A673 (cell line): ENCODE results near the gene ME3. TPM values are rescaled to one million over a fixed set of nuclear protein-coding genes. Genes with fewer than 3 reads are reported as not detected.

Experiments
- BruUV-seq: library from RNA; stranded (reverse); fragments of 400-500 nt; replicated peaks from 2 replicates; lab custom pipeline; 2021; lab: Mats Ljungman, UMichigan
- CTCF ChIA-PET: fragments of 300-600 bp; sonication (Branson Sonifier 250); formaldehyde crosslinking; loops from one replicate; lab custom pipeline; 2022; ENCODE audit warnings: antibody characterized with exemption; lab: Charles Lee
- POLR2A ChIA-PET: fragments of 300-600 bp; sonication (Branson Sonifier 250); formaldehyde crosslinking; loops from one replicate; lab custom pipeline; 2022; ENCODE audit warnings: antibody characterized with exemption; ENCODE audit not compliant: low non-redundant PET; lab: Charles Lee
- DNase-seq: peaks from one replicate; pipeline ENCODE4 v3.0.0-alpha.2; 2015; ENCODE audit warnings: low spot score
- H3K27ac ChIP-seq: fragments of 200-600 bp; sonication (generic); 2 replicates; pipeline ENCODE4 v1.5.1; 2016; ENCODE audit warnings: mixed run types, low read depth, mild to moderate bottlenecking, mixed read lengths, antibody characterized with exemption, low read length; ENCODE audit not compliant: poor library complexity, severe bottlenecking
- H3K27me3 ChIP-seq: fragments of 200-600 bp; sonication (generic); replicated peaks from 2 replicates; pipeline ENCODE4 v1.6.1; 2017; ENCODE audit warnings: mixed run types, low read depth, mild to moderate bottlenecking, mixed read lengths, antibody characterized with exemption, low read length; ENCODE audit not compliant: insufficient read depth, poor library complexity
- H3K36me3 ChIP-seq: fragments of 200-600 bp; sonication (generic); 2 replicates; pipeline ENCODE4 v1.6.1; 2016; ENCODE audit warnings: mixed run types, mild to moderate bottlenecking, mixed read lengths, antibody characterized with exemption, low read length; ENCODE audit not compliant: insufficient read depth, poor library complexity, severe bottlenecking
- H3K4me1 ChIP-seq: fragments of 200-600 bp; sonication (generic); 2 replicates; pipeline ENCODE4 v1.6.1; 2017; ENCODE audit warnings: mixed run types, mild to moderate bottlenecking, mixed read lengths, antibody characterized with exemption, low read length; ENCODE audit not compliant: insufficient read depth, poor library complexity, severe bottlenecking
- H3K4me3 ChIP-seq: fragments of 200-600 bp; sonication (generic); 2 replicates; pipeline ENCODE4 v1.5.1; 2016; ENCODE audit warnings: low read depth, mixed run types, mild to moderate bottlenecking, mixed read lengths, low read length; ENCODE audit not compliant: poor library complexity, severe bottlenecking
- H3K9me3 ChIP-seq: fragments of 200-600 bp; sonication (generic); 2 replicates; pipeline ENCODE4 v1.6.1; 2016; ENCODE audit warnings: mixed run types, low read depth, mild to moderate bottlenecking, mixed read lengths, antibody characterized with exemption, low read length; ENCODE audit not compliant: poor library complexity, severe bottlenecking
- EZH2 ChIP-seq: fragments of 200-600 bp; sonication (generic); IDR thresholded peaks from 2 replicates; pipeline ENCODE4 v1.6.1; 2017; ENCODE audit warnings: borderline replicate concordance, low read depth, mild to moderate bottlenecking, mixed read lengths, antibody characterized with exemption, low read length; ENCODE audit not compliant: poor library complexity, severe bottlenecking
- intact Hi-C: fragments of 100-400 bp; cut with micrococcal nuclease; formaldehyde crosslinking; loops from one replicate; pipeline ENCODE4 v1.10.0; 2022; ENCODE audit not compliant: unreplicated experiment
- total RNA-seq: library from RNA; stranded (reverse); gene quantifications from 2 replicates; pipeline ENCODE4 v1.2.3, GENCODE V29; 2021
- TF ChIP-seq, protein P1 (sequence below): fragments of 300-800, 200-600 bp; sonication (generic); conservative IDR thresholded peaks from 2 replicates; pipeline ENCODE4 v1.5.1; 2017; ENCODE audit warnings: low read depth, mild to moderate bottlenecking, antibody characterized with exemption, low read length, moderate library complexity, mixed read lengths

Gene ME3
- total RNA-seq, 1 experiment from 2014 or later = 7.6 TPM

DNA sequence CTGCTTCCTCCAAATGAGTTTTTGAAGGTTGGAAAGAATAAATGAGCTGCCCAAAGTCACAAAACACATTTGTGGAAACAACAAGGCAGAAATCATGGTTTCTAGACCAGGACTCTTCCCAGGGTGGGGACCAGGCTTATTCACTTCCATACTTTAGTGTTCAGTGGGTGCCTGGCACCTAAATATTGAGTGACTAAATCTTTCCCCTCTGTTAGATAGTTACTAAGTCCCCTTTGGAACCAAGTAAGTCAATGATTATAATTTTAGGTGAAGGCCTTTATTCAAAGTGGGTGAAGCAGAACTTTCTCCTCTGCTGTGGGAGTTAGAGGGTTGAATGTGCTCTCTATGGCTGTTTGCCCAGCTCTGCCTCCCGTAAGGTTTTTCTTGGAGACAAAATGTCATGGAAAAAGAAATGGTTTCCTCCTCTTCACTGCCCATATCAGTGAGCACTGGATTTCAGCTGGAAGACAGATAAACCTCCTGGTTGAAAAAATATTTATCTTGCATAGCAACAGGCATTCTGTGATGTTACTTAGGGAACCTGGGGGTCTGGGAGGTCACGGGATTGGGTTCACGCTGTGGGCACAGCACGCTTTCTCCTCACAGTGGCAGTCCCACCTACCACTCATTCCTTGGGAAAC is 179.9 kb downstream of the ME3 start:
- Histone ChIP-seq H3K27me3 (no peaks in the 10 kb centered on the region), H3K4me3 (no peak overlapping the region), H3K36me3 (no peaks in the 10 kb centered on the region), H3K9me3 (no peaks in the 10 kb centered on the region), H3K27ac (no peak overlapping the region), H3K4me1 (peaks cover 11% of the 10 kb centered on the region)
- intact Hi-C loops = no loop called here
- POLR2A ChIA-PET = no interaction called here
- CTCF ChIA-PET = no interaction called here
- no TSS peak for BruUV-seq
- TF ChIP-seq, protein P1, sequence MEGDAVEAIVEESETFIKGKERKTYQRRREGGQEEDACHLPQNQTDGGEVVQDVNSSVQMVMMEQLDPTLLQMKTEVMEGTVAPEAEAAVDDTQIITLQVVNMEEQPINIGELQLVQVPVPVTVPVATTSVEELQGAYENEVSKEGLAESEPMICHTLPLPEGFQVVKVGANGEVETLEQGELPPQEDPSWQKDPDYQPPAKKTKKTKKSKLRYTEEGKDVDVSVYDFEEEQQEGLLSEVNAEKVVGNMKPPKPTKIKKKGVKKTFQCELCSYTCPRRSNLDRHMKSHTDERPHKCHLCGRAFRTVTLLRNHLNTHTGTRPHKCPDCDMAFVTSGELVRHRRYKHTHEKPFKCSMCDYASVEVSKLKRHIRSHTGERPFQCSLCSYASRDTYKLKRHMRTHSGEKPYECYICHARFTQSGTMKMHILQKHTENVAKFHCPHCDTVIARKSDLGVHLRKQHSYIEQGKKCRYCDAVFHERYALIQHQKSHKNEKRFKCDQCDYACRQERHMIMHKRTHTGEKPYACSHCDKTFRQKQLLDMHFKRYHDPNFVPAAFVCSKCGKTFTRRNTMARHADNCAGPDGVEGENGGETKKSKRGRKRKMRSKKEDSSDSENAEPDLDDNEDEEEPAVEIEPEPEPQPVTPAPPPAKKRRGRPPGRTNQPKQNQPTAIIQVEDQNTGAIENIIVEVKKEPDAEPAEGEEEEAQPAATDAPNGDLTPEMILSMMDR = no peak
- TF ChIP-seq EZH2 = no peak
- no peak for DNase-seq

DNA sequence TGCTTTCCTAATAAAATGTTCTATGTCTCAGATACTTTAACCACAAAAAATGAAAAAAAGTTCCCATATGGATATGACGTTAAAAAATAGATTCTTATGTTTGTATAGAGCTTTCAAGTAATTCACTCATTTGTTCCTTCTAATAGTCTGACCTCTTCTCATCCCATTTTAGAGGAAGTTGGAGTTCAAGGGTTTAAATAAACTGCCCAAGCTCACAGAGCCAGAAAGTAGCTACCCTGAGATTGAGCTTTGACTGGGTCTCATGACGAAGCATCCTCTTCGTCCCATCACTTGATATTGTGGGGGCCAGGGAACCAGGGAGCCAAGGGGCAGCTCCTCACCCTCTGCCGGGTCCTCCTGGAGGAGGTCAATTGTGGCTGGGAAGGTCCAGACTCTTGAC is 181.4 kb downstream of the ME3 start:
- H3K27ac ChIP-seq = no peak overlapping the region
- intact Hi-C loops = no loop called here
- H3K4me1 ChIP-seq = peaks cover 11% of the 10 kb centered on the region
- BruUV-seq = no TSS peak
- H3K27me3 ChIP-seq = no peaks in the 10 kb centered on the region
- ChIA-PET POLR2A (no interaction called here), CTCF (no interaction called here)
- no peaks in the 10 kb centered on the region for H3K9me3 ChIP-seq
- TF ChIP-seq EZH2 = no peak
- TF ChIP-seq, protein P1 = no peak
- no peak for DNase-seq
- H3K4me3 ChIP-seq = no peak overlapping the region
- H3K36me3 ChIP-seq = no peaks in the 10 kb centered on the region

DNA sequence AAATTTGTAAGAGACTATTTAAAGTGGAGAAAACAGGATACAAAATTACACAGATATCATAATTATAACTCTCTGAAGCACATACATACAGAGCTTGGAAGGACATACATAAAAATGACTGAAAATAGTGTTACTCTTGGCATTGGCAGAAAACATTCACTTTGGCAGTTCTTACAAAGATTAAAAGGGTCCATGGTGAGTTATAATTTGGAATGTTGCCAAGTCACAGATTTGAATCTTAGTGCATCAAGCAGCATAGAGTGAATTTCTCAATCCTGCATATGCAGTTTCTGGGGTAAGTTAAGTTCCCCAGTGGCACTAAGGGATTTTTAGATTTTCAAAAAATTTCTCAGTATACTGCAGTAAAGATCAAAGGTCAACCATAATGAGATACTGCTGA is 181.8 kb downstream of the ME3 start:
- intact Hi-C loops = no loop called here
- POLR2A ChIA-PET = no interaction called here

More for the DNA sequence above, 181.8 kb downstream of the ME3 start:
- no peak overlapping the region for H3K27ac ChIP-seq
- BruUV-seq = no TSS peak
- TF ChIP-seq EZH2 = no peak
- TF ChIP-seq, protein P1 = no peak
- no peaks in the 10 kb centered on the region for H3K36me3 ChIP-seq
- CTCF ChIA-PET = no interaction called here
- H3K4me1 ChIP-seq = peaks cover 11% of the 10 kb centered on the region
- H3K9me3 ChIP-seq = no peaks in the 10 kb centered on the region
- no peaks in the 10 kb centered on the region for H3K27me3 ChIP-seq
- H3K4me3 ChIP-seq = no peak overlapping the region
- peak; percentile 51 for DNase-seq
